ENCODE results near the gene SPATA16. TPM values are rescaled to one million over a fixed set of nuclear protein-coding genes. Genes with fewer than 3 reads are reported as not detected.

Gene SPATA16
- total RNA-seq, 1 donor from 2014 or later: not detected

- ATAC-seq: no peak
- no peak for DNase-seq (ENCODE audit: low spot score)
Observed at GRCh38 chr3:172846103-172846561, 294.9 kb downstream of the SPATA16 start.

DNA sequence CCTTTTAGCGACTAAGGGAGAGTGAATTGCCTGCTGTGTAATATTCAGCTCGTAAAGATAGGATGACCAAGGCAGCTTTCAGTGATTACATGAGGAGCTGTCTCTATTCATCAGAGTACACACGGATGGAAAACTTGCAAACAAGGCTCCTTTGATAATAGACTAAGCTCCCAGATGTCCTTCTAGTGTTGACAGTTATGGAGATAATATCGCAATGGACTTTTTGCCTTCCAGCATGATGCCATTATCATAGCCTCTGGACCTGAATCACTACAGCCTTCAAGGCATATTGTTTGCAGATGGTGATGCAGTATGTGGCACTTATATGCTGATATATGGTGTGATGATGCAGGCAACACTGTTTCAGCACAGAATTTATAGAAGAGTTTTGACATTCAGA is 296.6 kb downstream of the SPATA16 start:
- DNase-seq (ENCODE audit: low spot score) (no peak), ATAC-seq (no peak)

- no peak for ATAC-seq
- no peak for DNase-seq (ENCODE audit: low spot score)
Observed at GRCh38 chr3:172840913-172841312, 300.1 kb downstream of the SPATA16 start.

- ATAC-seq: no peak
Observed at GRCh38 chr3:172840463-172840862, 300.6 kb downstream of the SPATA16 start.

DNA sequence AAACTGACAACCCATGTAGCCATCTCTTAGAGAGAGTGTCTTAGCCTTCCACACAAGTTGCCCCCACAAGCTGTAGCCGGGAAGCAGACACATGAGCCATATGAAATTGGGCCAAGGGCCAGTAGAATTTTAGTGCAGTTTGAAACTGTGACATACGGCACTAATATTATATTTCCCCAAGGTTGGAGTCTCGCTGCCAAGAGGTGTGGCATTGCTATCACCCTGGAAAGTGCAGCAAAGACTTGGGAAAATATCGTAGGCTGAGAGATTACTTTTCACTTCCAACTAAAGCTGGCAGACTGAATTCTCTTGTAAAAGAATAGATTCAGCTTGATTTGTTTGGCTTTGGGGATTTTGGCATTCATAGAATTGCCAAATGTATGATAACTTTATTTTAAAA is 301.4 kb downstream of the SPATA16 start:
- ATAC-seq (no peak), DNase-seq (ENCODE audit: low spot score) (no peak)

More at GRCh38 chr3:172840463-172840862, 300.6 kb downstream of the SPATA16 start:
- no peak for DNase-seq (ENCODE audit: low spot score)
